Measurements from ENCODE around the gene COQ8B.
"Not testable (repeated sequence)": the region's sequence is repeated elsewhere in the genome, so short reads cannot be mapped to it uniquely, and the experiment has no call there.

The COQ8B gene

DNA sequence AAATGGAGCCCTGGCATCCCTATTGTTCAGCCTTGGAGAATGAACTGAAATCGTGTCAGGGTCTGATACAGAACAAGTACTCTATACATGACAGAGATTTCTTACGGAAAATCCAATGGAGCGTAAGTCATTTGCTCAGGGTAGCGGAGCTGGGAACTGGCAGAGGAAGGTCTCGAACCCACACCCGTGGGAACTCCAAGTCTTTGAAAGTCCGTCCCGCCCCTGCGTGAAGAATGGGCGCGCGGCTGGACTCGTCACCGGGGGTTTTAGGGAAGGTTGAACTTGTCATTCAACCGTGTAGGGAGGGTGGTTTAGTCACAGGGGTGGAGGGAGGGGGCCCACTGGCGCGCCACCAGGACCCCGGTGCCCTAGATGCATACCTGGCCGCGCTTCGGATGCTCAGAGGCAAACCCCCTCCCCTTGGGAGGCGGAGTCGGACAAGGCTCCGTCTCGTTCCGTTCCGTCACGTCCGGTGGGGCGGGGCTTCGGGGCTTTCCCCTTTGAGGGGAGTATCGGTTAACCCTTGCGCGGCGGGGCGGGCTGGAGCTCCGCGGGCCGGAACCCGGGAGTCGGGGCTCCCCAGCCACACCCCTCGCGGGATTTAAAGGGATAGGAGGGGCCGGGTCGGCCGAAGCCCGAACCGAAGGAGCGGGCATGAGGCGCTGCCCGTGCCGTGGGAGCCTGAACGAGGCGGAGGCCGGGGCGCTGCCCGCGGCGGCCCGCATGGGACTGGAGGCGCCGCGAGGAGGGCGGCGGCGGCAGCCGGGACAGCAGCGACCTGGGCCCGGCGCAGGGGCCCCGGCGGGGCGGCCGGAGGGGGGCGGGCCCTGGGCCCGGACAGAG is at the start of gene COQ8B, which contains the start of gene ITPKC:
Gene COQ8B, minus strand, starts transcription at position 405 of the 843 bp plus-strand sequence. CDS start 2,254 bp downstream, outside the sequence.
Gene ITPKC, plus strand, starts transcription at position 631 of the 843 bp plus-strand sequence. Its CDS starts 24 bp downstream, at position 655.
- DNase-seq (ENCODE audit: low spot score), result peak; percentile 98

DNA sequence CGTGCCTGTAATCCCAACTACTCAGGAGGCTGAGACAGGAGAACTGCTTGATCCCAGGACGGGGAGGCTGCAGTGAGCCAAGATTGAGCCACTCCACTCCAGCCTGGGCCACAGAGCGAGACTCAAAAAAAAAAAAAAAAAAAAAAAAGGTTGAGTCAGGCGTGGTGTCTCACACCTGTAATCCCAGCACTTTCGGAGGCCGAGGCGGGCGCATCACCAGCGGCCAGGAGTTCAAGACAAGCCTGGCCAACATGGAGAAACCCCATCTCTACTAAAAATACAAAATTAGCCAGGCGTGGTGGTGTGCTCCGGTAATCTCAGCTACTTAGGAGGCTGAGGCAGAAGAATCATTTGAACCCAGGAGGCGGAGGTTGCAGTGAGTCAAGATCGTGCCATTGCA is 49.7 kb upstream of the COQ8B start:
- DNase-seq (ENCODE audit: low spot score), result not testable (repeated sequence)

- DNase-seq (ENCODE audit: low spot score), result no peak
Measured at GRCh38 chr19:40763963-40764362, 47.3 kb upstream of the COQ8B start.

- no peak for DNase-seq (ENCODE audit: low spot score)
Measured at GRCh38 chr19:40763526-40763925, 46.8 kb upstream of the COQ8B start.

GRCh38 chr19:40762754-40763470 is 46.2 kb upstream of the COQ8B start:
- no peak for DNase-seq (ENCODE audit: low spot score)

DNA sequence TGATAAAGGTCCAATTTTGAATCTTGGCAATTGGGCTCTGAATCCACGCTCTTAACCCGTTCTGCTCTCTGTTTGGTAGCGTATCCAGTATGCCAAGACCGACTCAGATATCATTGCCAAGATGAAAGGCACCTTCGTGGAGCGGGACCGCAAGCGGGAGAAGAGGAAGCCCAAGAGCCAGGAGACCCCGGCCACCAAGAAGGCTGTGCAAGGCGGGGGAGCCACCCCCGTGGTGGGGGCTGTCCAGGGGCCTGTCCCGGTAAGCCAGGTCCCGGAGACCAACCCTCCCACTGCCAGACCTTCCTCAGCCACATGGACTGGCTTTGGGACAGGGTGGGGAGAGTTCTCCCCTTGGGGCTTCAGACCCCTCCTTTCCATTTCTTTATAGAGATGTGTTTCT is 42.7 kb upstream of the COQ8B start:
- DNase-seq (ENCODE audit: low spot score), result no peak

DNA sequence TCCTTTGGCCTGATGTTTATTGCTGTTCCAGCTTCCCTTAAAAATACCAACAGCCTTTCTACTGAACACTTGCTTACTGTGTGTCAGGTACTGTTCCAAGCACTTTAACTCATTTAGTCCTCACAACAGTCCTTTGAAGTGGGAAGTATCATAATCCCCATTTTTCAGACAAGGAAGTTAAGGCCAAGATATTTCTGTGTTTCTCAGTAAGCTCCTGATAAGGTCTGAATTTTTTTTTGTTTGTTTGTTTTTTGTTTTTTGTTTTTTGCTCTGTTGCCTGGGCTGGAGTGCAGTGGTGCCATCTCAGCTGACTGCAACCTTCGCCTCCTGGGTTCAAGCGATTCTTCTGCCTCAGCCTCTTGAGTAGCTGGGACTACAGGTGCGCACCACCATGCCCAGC is 41.8 kb upstream of the COQ8B start:
- no peak for DNase-seq (ENCODE audit: low spot score)

GRCh38 chr19:40756502-40757110 is 39.9 kb upstream of the COQ8B start:
- no peak for DNase-seq (ENCODE audit: low spot score)

- DNase-seq (ENCODE audit: low spot score), result no peak
Measured at GRCh38 chr19:40755791-40756190, 39.1 kb upstream of the COQ8B start.

GRCh38 chr19:40755248-40755624 is 38.5 kb upstream of the COQ8B start:
- DNase-seq (ENCODE audit: low spot score), result no peak

DNA sequence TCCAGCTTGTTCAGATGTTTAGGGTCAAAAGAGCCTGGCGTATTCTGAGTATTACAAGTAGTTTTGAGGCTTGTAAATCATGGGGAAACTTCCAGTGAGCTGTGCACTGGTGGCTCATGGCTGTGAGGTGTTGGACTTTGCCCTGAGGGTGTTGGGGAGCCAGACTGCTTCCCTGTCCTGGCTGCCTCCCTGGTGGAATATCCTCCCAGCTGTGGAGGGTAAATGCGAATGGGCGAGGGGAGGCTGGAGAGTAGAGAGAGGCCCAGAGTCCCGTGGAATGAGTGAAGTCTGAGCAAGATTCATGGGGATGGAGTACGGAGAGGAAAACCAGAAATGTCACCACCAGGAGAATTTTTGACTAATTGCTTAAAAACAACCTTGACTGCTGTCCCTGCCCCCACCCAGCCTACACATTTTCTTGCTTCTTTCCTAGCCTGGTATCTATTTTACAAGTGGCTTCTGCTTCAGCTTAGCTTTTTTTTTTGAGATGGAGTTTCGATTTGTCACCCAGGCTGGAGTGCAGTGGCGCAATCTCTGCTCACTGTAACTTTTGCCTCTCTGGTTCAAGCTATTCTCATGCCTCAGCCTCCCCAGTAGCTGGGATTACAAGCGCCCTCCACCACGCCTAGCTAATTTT is 38.0 kb upstream of the COQ8B start:
- no peak for DNase-seq (ENCODE audit: low spot score)

GRCh38 chr19:40752257-40752781 is 35.6 kb upstream of the COQ8B start:
- no peak for DNase-seq (ENCODE audit: low spot score)

- DNase-seq (ENCODE audit: low spot score), result peak; percentile 97
Measured at GRCh38 chr19:40750874-40751537, 34.3 kb upstream of the COQ8B start, which contains the start of gene SNRPA. TSS of gene SNRPA (plus strand) at chr19:40751203. CDS start at chr19:40751409, 206 bp downstream.

- peak; percentile 99 for DNase-seq (ENCODE audit: low spot score)
Measured at GRCh38 chr19:40750058-40750873, 33.6 kb upstream of the COQ8B start, which contains the start of gene ACTMAP. TSS of gene ACTMAP (minus strand) at chr19:40750477. CDS start at chr19:40749803, 674 bp downstream.

GRCh38 chr19:40747536-40747935 is 30.9 kb upstream of the COQ8B start:
- DNase-seq (ENCODE audit: low spot score), result no peak

DNA sequence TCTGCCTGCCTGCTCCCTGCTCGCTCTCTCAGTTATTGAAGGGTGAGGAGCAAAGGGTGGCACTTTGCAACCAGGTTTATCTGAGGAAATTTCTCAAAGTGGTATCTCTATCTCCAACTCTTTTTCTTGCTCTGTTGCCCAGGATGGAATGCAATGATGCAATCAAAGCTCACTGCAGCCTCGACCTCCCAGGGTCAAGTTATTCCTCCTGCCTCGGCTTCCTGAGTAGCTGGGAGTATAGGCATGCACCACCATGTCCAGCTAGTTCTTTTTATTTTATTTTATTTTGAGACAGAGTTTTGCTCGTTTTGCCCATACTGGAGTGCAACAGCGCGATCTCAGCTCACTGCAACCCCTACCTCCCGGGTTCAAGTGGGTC is 28.7 kb upstream of the COQ8B start:
- no peak for DNase-seq (ENCODE audit: low spot score)

DNA sequence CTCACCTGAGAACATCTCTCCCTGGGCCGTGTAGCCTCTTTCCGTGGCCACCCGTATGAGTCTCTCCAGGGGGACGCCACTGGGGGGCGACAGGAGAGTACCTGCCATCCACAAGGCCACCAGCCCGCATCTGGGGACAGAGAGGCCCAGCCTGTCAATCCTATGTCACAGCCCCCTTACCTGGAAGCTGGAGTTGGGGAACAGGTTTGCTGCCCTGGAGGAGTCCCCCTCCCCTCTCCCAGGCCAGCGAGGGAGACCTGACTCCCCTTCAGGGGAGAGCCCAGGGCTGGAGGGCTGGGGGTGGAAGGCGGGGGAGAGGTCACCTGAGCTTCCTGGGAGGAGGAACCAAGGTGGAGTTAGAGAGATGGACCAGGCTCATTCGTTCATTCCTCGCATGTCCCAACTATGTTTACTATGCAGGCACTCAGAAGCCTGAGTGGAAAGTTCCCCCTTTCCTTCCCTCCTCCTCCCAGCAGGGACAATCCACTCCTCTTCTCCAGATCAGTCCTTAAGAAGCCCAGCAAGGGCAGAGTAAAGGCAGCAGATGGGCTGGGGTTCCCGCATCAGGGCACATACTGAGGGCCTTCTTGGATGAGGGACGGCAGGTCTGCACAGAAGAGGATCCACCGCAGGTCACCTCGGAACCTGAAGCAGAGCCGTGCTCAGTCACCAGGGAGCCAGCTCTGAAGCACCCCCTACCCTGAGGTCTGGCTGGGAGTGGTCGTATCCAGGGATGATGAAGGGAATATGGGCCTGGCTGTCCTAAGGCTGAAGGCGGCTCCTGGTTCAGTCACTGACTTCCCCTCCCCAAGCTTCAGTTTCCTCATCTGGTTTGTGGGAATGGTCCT is 28.1 kb upstream of the COQ8B start:
- DNase-seq (ENCODE audit: low spot score), result no peak

GRCh38 chr19:40743926-40744325 is 27.2 kb upstream of the COQ8B start:
- no peak for DNase-seq (ENCODE audit: low spot score)

GRCh38 chr19:40742886-40743285 is 26.2 kb upstream of the COQ8B start:
- no peak for DNase-seq (ENCODE audit: low spot score)

Measured in GM03348 (cell line).